ENCODE results near the gene ADPRS.

Gene ADPRS

DNA sequence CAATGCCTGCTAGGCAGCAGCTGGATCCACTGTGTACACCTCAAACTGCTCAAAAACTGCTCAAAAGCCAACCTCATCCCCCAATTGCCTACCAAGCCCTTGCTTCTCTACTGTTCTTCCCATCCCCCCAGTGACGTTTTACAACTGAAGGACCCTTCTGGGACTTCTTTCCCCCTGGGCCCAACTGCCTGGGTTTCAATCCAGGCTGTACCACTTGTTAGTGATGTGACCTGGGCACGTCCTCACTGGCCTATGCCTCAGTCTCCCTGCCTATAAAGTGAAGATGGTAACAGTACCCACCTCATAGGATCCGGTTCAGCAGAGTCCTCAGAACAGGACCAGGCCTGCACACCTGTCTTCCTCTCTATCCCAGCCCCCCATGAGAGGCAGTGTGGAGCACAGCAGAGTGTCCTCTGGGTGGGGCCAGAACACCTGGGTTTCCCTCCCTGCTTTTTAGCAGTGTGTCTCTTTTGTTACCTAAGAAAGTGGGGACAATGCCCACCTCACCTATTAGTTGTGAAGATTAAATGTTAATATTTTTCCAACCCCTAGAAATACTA lies 6.7 kb upstream of the ADPRS start:
- H3K9ac ChIP-seq (ENCODE audit: low read depth, low read length, poor library complexity, severe bottlenecking): no peak overlapping the region
- TF ChIP-seq EZH2phosphoT487 (IDR thresholded peaks at IDR 0.05; ENCODE audit: borderline replicate concordance) (no peak), CTCF (conservative IDR thresholded peaks at IDR 0.05; ENCODE audit: low read length) (no peak)
- H3K36me3 ChIP-seq (ENCODE audit: insufficient read depth, low read length): no peaks in the 10 kb centered on the region
- no peaks in the 10 kb centered on the region for H3K9me2 ChIP-seq (replicated peaks; ENCODE audit: low read depth, low read length)
- H3K4me1 ChIP-seq (ENCODE audit: insufficient read depth, low read length, poor library complexity, severe bottlenecking): no peaks in the 10 kb centered on the region
- H3F3A ChIP-seq (ENCODE audit: low read depth): no peaks in the 10 kb centered on the region
- no peak overlapping the region for H3K4me3 ChIP-seq (ENCODE audit: low read length, poor library complexity, severe bottlenecking)
- no peaks in the 10 kb centered on the region for H3K79me2 ChIP-seq (ENCODE audit: insufficient read depth, low read length)
- H3K9me3 ChIP-seq (ENCODE audit: insufficient read depth, low read depth, low read length): no peaks in the 10 kb centered on the region
- H3K27me3 ChIP-seq (ENCODE audit: insufficient read depth, low read length, poor library complexity, severe bottlenecking): no peaks in the 10 kb centered on the region
- no peaks in the 10 kb centered on the region for H4K20me1 ChIP-seq (ENCODE audit: insufficient read depth, low read length, poor library complexity, severe bottlenecking)
- H3K4me2 ChIP-seq (ENCODE audit: low read depth, low read length, poor library complexity, severe bottlenecking): no peak overlapping the region
- H2AFZ ChIP-seq (ENCODE audit: low read length): no peak overlapping the region

DNA sequence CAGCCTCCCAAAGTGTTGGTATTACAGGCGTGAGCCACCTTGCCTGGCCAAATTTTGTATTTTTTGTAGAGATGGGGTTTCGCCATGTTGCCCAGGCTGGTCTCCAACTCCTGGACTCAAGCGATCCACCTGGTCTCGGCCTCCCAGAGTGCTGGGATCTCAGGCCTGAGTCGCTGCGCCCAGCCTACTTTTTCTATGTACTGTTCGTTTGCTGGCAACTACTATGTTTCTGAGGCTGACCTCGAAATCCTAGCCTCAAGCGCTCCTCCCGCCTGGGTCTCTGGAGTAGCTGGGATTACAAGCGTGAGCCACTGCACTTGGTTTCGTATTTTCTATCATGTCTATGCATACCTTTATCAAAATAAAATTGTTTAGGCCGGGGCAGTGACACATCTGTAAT lies 5.5 kb upstream of the ADPRS start:
- no peak overlapping the region for H3K4me3 ChIP-seq (ENCODE audit: low read length, poor library complexity, severe bottlenecking)
- TF ChIP-seq CTCF (conservative IDR thresholded peaks at IDR 0.05; ENCODE audit: low read length): no peak
- TF ChIP-seq EZH2phosphoT487 (IDR thresholded peaks at IDR 0.05; ENCODE audit: borderline replicate concordance): no peak

GRCh38 chr1:36083635-36084496 lies 4.8 kb upstream of the ADPRS start, which contains the start of gene TEKT2:
TEKT2 (plus strand) TSS chr1:36084094; CDS start chr1:36084922, 828 bp downstream.
- H3K9me2 ChIP-seq (replicated peaks; ENCODE audit: low read depth, low read length): no peaks in the 10 kb centered on the region
- H3K79me2 ChIP-seq (ENCODE audit: insufficient read depth, low read length): peaks cover 1% of the 10 kb centered on the region; the same call in 1 of the 2 replicates
- H3F3A ChIP-seq (ENCODE audit: low read depth): no peaks in the 10 kb centered on the region
- TF ChIP-seq CTCF (conservative IDR thresholded peaks at IDR 0.05; ENCODE audit: low read length): no peak
- TF ChIP-seq EZH2phosphoT487 (IDR thresholded peaks at IDR 0.05; ENCODE audit: borderline replicate concordance): no peak
- no peaks in the 10 kb centered on the region for H4K20me1 ChIP-seq (ENCODE audit: insufficient read depth, low read length, poor library complexity, severe bottlenecking)
- H3K4me2 ChIP-seq (ENCODE audit: low read depth, low read length, poor library complexity, severe bottlenecking): no peak within 1 kb of the TSS
- H3K36me3 ChIP-seq (ENCODE audit: insufficient read depth, low read length): no peaks in the 10 kb centered on the region
- H3K9me3 ChIP-seq (ENCODE audit: insufficient read depth, low read depth, low read length): no peaks in the 10 kb centered on the region
- H3K9ac ChIP-seq (ENCODE audit: low read depth, low read length, poor library complexity, severe bottlenecking): no peak within 1 kb of the TSS
- no peak within 1 kb of the TSS for H3K4me3 ChIP-seq (ENCODE audit: low read length, poor library complexity, severe bottlenecking)
- H2AFZ ChIP-seq (ENCODE audit: low read length): no peak within 1 kb of the TSS
- peaks cover 4% of the 10 kb centered on the region for H3K4me1 ChIP-seq (ENCODE audit: insufficient read depth, low read length, poor library complexity, severe bottlenecking)
- no peaks in the 10 kb centered on the region for H3K27me3 ChIP-seq (ENCODE audit: insufficient read depth, low read length, poor library complexity, severe bottlenecking)

More for the DNA sequence above, 5.5 kb upstream of the ADPRS start:
- Histone ChIP-seq H4K20me1 (ENCODE audit: insufficient read depth, low read length, poor library complexity, severe bottlenecking) (no peaks in the 10 kb centered on the region), H3K36me3 (ENCODE audit: insufficient read depth, low read length) (no peaks in the 10 kb centered on the region), H3F3A (ENCODE audit: low read depth) (no peaks in the 10 kb centered on the region), H3K4me2 (ENCODE audit: low read depth, low read length, poor library complexity, severe bottlenecking) (no peak overlapping the region), H2AFZ (ENCODE audit: low read length) (no peak overlapping the region), H3K9ac (ENCODE audit: low read depth, low read length, poor library complexity, severe bottlenecking) (no peak overlapping the region), H3K9me2 (replicated peaks; ENCODE audit: low read depth, low read length) (no peaks in the 10 kb centered on the region), H3K79me2 (ENCODE audit: insufficient read depth, low read length) (no peaks in the 10 kb centered on the region), H3K9me3 (ENCODE audit: insufficient read depth, low read depth, low read length) (no peaks in the 10 kb centered on the region), H3K27me3 (ENCODE audit: insufficient read depth, low read length, poor library complexity, severe bottlenecking) (no peaks in the 10 kb centered on the region), H3K4me1 (ENCODE audit: insufficient read depth, low read length, poor library complexity, severe bottlenecking) (peaks cover 1% of the 10 kb centered on the region)

All from Loucy (cell line).